GM19099 (cell line): Measurements from ENCODE around the gene GATA5.

Experiments
- POLR2A ChIP-seq: IDR thresholded peaks from 3 replicates; pipeline ENCODE4 v1.6.1; 2011; ENCODE audit warnings: low read depth; ENCODE audit not compliant: insufficient read length; ENCODE audit errors: extremely low read depth

The GATA5 gene

GRCh38 chr20:62508641-62509051 lies 32.9 kb upstream of the GATA5 start:
- no peak for TF ChIP-seq POLR2A

- no peak for TF ChIP-seq POLR2A
Observed at GRCh38 chr20:62507991-62508640, 32.3 kb upstream of the GATA5 start.

- TF ChIP-seq POLR2A = no peak
Observed at GRCh38 chr20:62507323-62507722, 31.5 kb upstream of the GATA5 start.

- no peak for TF ChIP-seq POLR2A
Observed at GRCh38 chr20:62506791-62507190, 31.0 kb upstream of the GATA5 start.

- TF ChIP-seq POLR2A = no peak
Observed at GRCh38 chr20:62506087-62506486, 30.3 kb upstream of the GATA5 start.

GRCh38 chr20:62505337-62506045 lies 29.7 kb upstream of the GATA5 start:
- TF ChIP-seq POLR2A = no peak

- no peak for TF ChIP-seq POLR2A
Observed at GRCh38 chr20:62504323-62504722, 28.5 kb upstream of the GATA5 start.

GRCh38 chr20:62503401-62504178 lies 27.8 kb upstream of the GATA5 start:
- no peak for TF ChIP-seq POLR2A

- no peak for TF ChIP-seq POLR2A
Observed at GRCh38 chr20:62502496-62503095, 26.8 kb upstream of the GATA5 start.

GRCh38 chr20:62501801-62502495 lies 26.2 kb upstream of the GATA5 start:
- TF ChIP-seq POLR2A = peak; percentile 46

- no peak for TF ChIP-seq POLR2A
Observed at GRCh38 chr20:62500237-62500864, 24.6 kb upstream of the GATA5 start.

- TF ChIP-seq POLR2A = no peak
Observed at GRCh38 chr20:62499758-62500236, 24.0 kb upstream of the GATA5 start.

- no peak for TF ChIP-seq POLR2A
Observed at GRCh38 chr20:62498874-62499273, 23.1 kb upstream of the GATA5 start.

- no peak for TF ChIP-seq POLR2A
Observed at GRCh38 chr20:62496568-62497218, 20.9 kb upstream of the GATA5 start.
